Progenitor cell of endocrine pancreas (in vitro differentiated cells): ENCODE measurements around the gene CDH2. TPM values are rescaled to one million over a fixed set of nuclear protein-coding genes. Genes with fewer than 3 reads are reported as not detected.

Experiments
- DNase-seq: peaks from one replicate; pipeline ENCODE4 v3.0.0; 2021; ENCODE audit warnings: low spot score; ENCODE audit not compliant: unreplicated experiment
- H3K27ac Mint-ChIP-seq: 2 replicates; pipeline ENCODE4 v1.8.0; 2021; ENCODE audit warnings: mild to moderate bottlenecking, moderate library complexity, mixed read lengths
- H3K27me3 Mint-ChIP-seq: 2 replicates; pipeline ENCODE4 v1.8.0; 2021; ENCODE audit warnings: mixed read lengths
- H3K36me3 Mint-ChIP-seq: 2 replicates; pipeline ENCODE4 v1.8.0; 2022; ENCODE audit warnings: mixed read lengths; ENCODE audit not compliant: insufficient read depth
- H3K4me1 Mint-ChIP-seq: 2 replicates; pipeline ENCODE4 v1.8.0; 2021; ENCODE audit warnings: low read depth, mixed read lengths
- H3K4me3 Mint-ChIP-seq: 2 replicates; pipeline ENCODE4 v1.8.0; 2021; ENCODE audit warnings: low read depth, mild to moderate bottlenecking, moderate library complexity, mixed read lengths
- H3K9me3 Mint-ChIP-seq: 2 replicates; pipeline ENCODE4 v1.8.0; 2021; ENCODE audit warnings: low read depth, mixed read lengths
- CTCF ChIP-seq: fragments of 200-600 bp; sonication (generic); IDR thresholded peaks from one replicate; pipeline ENCODE4 v1.5.0; 2021; ENCODE audit warnings: antibody characterized with exemption, mild to moderate bottlenecking; ENCODE audit not compliant: unreplicated experiment
- total RNA-seq: library from RNA; stranded (reverse); gene quantifications from 2 replicates; pipeline ENCODE4 v1.2.1, GENCODE V29; 2021

The CDH2 gene
- total RNA-seq, 1 donor from 2014 or later = 197 TPM

DNA sequence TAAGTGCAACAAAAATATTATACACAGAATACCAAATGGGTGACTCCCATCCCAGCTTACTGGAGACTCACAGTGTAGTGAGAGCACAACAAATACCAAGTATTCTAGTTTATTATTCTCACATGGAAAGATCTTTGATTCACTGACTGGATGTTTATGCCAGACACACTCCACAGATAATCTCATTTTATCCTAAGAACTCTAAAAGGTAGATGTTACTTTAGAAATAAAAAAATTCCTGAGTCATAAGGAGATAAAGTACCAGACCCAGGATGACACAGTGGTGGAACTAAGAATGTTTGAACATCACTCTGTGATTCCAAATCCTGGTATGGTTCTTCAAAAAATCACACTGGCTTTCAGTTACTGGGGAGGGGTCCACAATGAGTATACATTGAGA lies 136.2 kb downstream of the CDH2 start:
- Mint-ChIP-seq H3K27me3 (no peaks in the 10 kb centered on the region), H3K9me3 (no peaks in the 10 kb centered on the region), H3K4me1 (peaks cover 25% of the 10 kb centered on the region), H3K27ac (no peak overlapping the region), H3K4me3 (no peak overlapping the region), H3K36me3 (no peaks in the 10 kb centered on the region)
- no peak for DNase-seq
- TF ChIP-seq CTCF = no peak

GRCh38 chr18:28040211-28040610 lies 136.7 kb downstream of the CDH2 start:
- Mint-ChIP-seq H3K27me3 (no peaks in the 10 kb centered on the region), H3K4me1 (peaks cover 22% of the 10 kb centered on the region), H3K4me3 (no peak overlapping the region), H3K27ac (no peak overlapping the region), H3K36me3 (no peaks in the 10 kb centered on the region), H3K9me3 (no peaks in the 10 kb centered on the region)
- no peak for TF ChIP-seq CTCF
- DNase-seq = no peak

DNA sequence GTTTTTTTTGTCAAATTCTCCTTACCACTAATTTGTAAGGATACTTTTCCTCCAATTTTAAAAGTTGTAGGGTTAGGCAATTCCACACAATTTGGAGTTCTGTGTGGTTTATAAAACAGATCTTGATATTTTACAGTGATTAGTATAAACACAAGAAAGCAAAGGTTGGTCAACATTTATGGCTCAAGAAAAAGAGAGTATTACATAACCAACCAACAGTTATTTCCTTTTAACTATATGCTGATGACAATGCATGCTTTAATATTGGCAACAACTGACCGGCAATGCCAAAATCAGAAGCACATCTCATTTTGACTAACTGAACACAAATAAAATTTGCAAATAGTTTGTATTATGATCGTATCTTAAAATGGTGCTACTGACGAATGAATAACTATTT lies 137.2 kb downstream of the CDH2 start:
- no peaks in the 10 kb centered on the region for H3K9me3 Mint-ChIP-seq
- DNase-seq = no peak
- no peak overlapping the region for H3K4me3 Mint-ChIP-seq
- TF ChIP-seq CTCF = no peak
- no peaks in the 10 kb centered on the region for H3K27me3 Mint-ChIP-seq
- H3K4me1 Mint-ChIP-seq = peaks cover 23% of the 10 kb centered on the region
- no peak overlapping the region for H3K27ac Mint-ChIP-seq
- no peaks in the 10 kb centered on the region for H3K36me3 Mint-ChIP-seq

GRCh38 chr18:28039078-28039477 lies 137.9 kb downstream of the CDH2 start:
- Mint-ChIP-seq H3K9me3 (no peaks in the 10 kb centered on the region), H3K27ac (peak overlapping the region; percentile 25), H3K27me3 (no peaks in the 10 kb centered on the region), H3K4me3 (no peak overlapping the region), H3K36me3 (no peaks in the 10 kb centered on the region), H3K4me1 (peaks cover 22% of the 10 kb centered on the region)
- no peak for DNase-seq
- TF ChIP-seq CTCF = no peak

DNA sequence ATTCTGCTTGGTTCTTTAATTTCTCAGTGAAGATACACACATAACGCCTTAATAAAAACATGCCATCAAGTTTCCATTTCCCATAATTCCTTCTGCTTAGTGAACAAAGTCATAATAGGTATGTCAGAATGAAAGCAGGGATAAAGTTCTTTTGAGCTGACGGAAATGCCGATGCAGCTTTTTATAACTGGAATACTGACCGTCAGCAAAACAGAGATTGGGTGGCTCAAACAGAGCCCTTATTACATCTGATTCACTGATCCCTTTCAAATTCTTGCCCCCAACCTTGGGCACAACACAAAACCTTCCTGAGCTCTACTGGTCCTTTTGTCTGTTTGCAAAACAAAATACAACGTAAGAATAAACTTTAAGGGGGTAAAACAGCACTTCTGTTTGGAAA lies 140.4 kb downstream of the CDH2 start:
- Mint-ChIP-seq H3K27ac (no peak overlapping the region), H3K36me3 (peaks cover 3% of the 10 kb centered on the region), H3K27me3 (no peaks in the 10 kb centered on the region), H3K9me3 (no peaks in the 10 kb centered on the region), H3K4me1 (peaks cover 27% of the 10 kb centered on the region), H3K4me3 (no peak overlapping the region)
- TF ChIP-seq CTCF = no peak
- no peak for DNase-seq

GRCh38 chr18:28034567-28034966 lies 142.4 kb downstream of the CDH2 start:
- H3K9me3 Mint-ChIP-seq = no peaks in the 10 kb centered on the region
- H3K4me1 Mint-ChIP-seq = peaks cover 27% of the 10 kb centered on the region
- no peaks in the 10 kb centered on the region for H3K27me3 Mint-ChIP-seq
- TF ChIP-seq CTCF = no peak
- DNase-seq = no peak
- H3K27ac Mint-ChIP-seq = peak overlapping the region; percentile 9
- H3K36me3 Mint-ChIP-seq = peaks cover 3% of the 10 kb centered on the region
- no peak overlapping the region for H3K4me3 Mint-ChIP-seq
